Transverse colon (tissue), 4 donors: ENCODE results near the gene ROMO1.
"Not testable (repeated sequence)": the region's sequence is repeated elsewhere in the genome, so short reads cannot be mapped to it uniquely, and the experiment has no call there.

Experiments used
- EP300 ChIP-seq: sonication (generic); formaldehyde crosslinking; IDR thresholded peaks from one replicate; pipeline ENCODE4 v1.6.1; 2017; ENCODE audit warnings: antibody characterized with exemption, low read depth
- POLR2A ChIP-seq: fragments of 450-650 bp; IDR thresholded peaks from one replicate; pipeline ENCODE4 v1.6.1; 2016; ENCODE audit warnings: antibody characterized with exemption, mild to moderate bottlenecking, moderate library complexity
- POLR2AphosphoS5 ChIP-seq, 3 donors: sonication (generic); formaldehyde crosslinking; IDR thresholded peaks; one replicate each; pipeline ENCODE4 v1.6.1; 2016; ENCODE audit warnings: antibody characterized with exemption in 3 of 3
- TF ChIP-seq, protein P1 (sequence below), 5 experiments: fragments of 200-600 bp in 3 of 5; fragments of 450-650 bp in 2 of 5; sonication (generic) in 3 of 5; IDR thresholded peaks; 1 replicate in 2 of 5; 2 replicates in 3 of 5; pipeline ENCODE4 v1.5.1; 2016 to 2017; ENCODE audit warnings: antibody characterized with exemption in 5 of 5, inconsistent platforms in 3 of 5, mild to moderate bottlenecking in 2 of 5, moderate library complexity in 1 of 5

DNA sequence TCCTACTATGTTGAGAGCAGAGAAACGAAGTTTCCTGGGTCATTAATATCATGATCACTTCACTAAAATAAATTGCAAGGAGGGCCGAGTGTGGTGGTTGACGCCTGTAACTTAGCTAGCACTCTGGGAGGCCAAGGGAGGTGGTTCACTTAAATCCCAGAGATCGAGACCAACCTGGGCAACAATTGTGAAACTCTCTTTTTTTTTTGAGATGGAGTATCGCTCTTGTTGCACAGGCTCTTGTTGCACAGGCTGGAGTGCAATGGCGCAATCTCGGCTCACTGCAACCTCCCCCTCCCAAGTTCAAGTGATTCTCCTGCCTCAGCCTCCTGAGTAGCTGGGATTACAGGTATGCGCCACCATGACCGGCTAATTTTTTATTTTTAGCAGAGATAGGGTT lies 13.9 kb downstream of the ROMO1 start:
- TF ChIP-seq POLR2A; EP300; POLR2AphosphoS5 (IDR thresholded peaks at IDR 0.05): not testable (repeated sequence)
- TF ChIP-seq, protein P1, sequence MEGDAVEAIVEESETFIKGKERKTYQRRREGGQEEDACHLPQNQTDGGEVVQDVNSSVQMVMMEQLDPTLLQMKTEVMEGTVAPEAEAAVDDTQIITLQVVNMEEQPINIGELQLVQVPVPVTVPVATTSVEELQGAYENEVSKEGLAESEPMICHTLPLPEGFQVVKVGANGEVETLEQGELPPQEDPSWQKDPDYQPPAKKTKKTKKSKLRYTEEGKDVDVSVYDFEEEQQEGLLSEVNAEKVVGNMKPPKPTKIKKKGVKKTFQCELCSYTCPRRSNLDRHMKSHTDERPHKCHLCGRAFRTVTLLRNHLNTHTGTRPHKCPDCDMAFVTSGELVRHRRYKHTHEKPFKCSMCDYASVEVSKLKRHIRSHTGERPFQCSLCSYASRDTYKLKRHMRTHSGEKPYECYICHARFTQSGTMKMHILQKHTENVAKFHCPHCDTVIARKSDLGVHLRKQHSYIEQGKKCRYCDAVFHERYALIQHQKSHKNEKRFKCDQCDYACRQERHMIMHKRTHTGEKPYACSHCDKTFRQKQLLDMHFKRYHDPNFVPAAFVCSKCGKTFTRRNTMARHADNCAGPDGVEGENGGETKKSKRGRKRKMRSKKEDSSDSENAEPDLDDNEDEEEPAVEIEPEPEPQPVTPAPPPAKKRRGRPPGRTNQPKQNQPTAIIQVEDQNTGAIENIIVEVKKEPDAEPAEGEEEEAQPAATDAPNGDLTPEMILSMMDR (IDR thresholded peaks at IDR 0.05), result not testable (repeated sequence)
